Measurements from ENCODE around the gene PSMF1.

The PSMF1 gene

GRCh38 chr20:1122388-1123315, 4.2 kb downstream of the PSMF1 start:
- peaks cover 4% of the 10 kb centered on the region for H3K4me1 ChIP-seq (ENCODE audit: control insufficient read depth, insufficient read depth, low read length)
- WGBS (ENCODE audit: insufficient coverage, insufficient read length): no CpG with 5 or more reads among the region's 12 CpGs
- H3K4me3 ChIP-seq (ENCODE audit: low read length): no peak overlapping the region
- H3K27ac ChIP-seq (ENCODE audit: low read length): no peak overlapping the region
- H3K36me3 ChIP-seq (ENCODE audit: control insufficient read depth, insufficient read depth, low read length): peaks cover 10% of the 10 kb centered on the region; the same call in 1 of the 2 replicates
- H3K9me3 ChIP-seq (ENCODE audit: control insufficient read depth, insufficient read depth, low read length): no peaks in the 10 kb centered on the region
- H3K27me3 ChIP-seq (ENCODE audit: control insufficient read depth, insufficient read depth, low read length): no peaks in the 10 kb centered on the region
- no peak for DNase-seq (ENCODE audit: low read depth, low spot score)

- no peaks in the 10 kb centered on the region for H3K9me3 ChIP-seq (ENCODE audit: control insufficient read depth, insufficient read depth, low read length)
- peaks cover 10% of the 10 kb centered on the region; the same call in 1 of the 2 replicates for H3K36me3 ChIP-seq (ENCODE audit: control insufficient read depth, insufficient read depth, low read length)
- no peak overlapping the region for H3K27ac ChIP-seq (ENCODE audit: low read length)
- H3K4me1 ChIP-seq (ENCODE audit: control insufficient read depth, insufficient read depth, low read length): peaks cover 4% of the 10 kb centered on the region
- DNase-seq (ENCODE audit: low read depth, low spot score): no peak
- no peaks in the 10 kb centered on the region for H3K27me3 ChIP-seq (ENCODE audit: control insufficient read depth, insufficient read depth, low read length)
- no CpG with 5 or more reads among the region's 3 CpGs for WGBS (ENCODE audit: insufficient coverage, insufficient read length)
- H3K4me3 ChIP-seq (ENCODE audit: low read length): no peak overlapping the region
These were observed 5.3 kb downstream of the PSMF1 start for GRCh38 chr20:1123666-1124065.

- Histone ChIP-seq H3K36me3 (ENCODE audit: control insufficient read depth, insufficient read depth, low read length) (peaks cover 11% of the 10 kb centered on the region; the same call in 1 of the 2 replicates), H3K27me3 (ENCODE audit: control insufficient read depth, insufficient read depth, low read length) (no peaks in the 10 kb centered on the region), H3K9me3 (ENCODE audit: control insufficient read depth, insufficient read depth, low read length) (no peaks in the 10 kb centered on the region), H3K4me3 (ENCODE audit: low read length) (no peak overlapping the region), H3K27ac (ENCODE audit: low read length) (no peak overlapping the region), H3K4me1 (ENCODE audit: control insufficient read depth, insufficient read depth, low read length) (peaks cover 3% of the 10 kb centered on the region)
- no CpG with 5 or more reads among the region's 3 CpGs for WGBS (ENCODE audit: insufficient coverage, insufficient read length)
- no peak for DNase-seq (ENCODE audit: low read depth, low spot score)
These were observed 6.0 kb downstream of the PSMF1 start for GRCh38 chr20:1124421-1124820.

- WGBS (ENCODE audit: insufficient coverage, insufficient read length): no CpG with 5 or more reads among the region's 7 CpGs
These were observed 6.9 kb downstream of the PSMF1 start for GRCh38 chr20:1125277-1125676.

GRCh38 chr20:1127840-1128239, 9.4 kb downstream of the PSMF1 start:
- no CpG with 5 or more reads among the region's 1 CpG for WGBS (ENCODE audit: insufficient coverage, insufficient read length)
- no peaks in the 10 kb centered on the region for H3K27me3 ChIP-seq (ENCODE audit: control insufficient read depth, insufficient read depth, low read length)
- H3K4me3 ChIP-seq (ENCODE audit: low read length): no peak overlapping the region
- peaks cover 14% of the 10 kb centered on the region; the same call in 1 of the 2 replicates for H3K36me3 ChIP-seq (ENCODE audit: control insufficient read depth, insufficient read depth, low read length)
- H3K9me3 ChIP-seq (ENCODE audit: control insufficient read depth, insufficient read depth, low read length): no peaks in the 10 kb centered on the region
- no peaks in the 10 kb centered on the region for H3K4me1 ChIP-seq (ENCODE audit: control insufficient read depth, insufficient read depth, low read length)
- DNase-seq (ENCODE audit: low read depth, low spot score): no peak
- H3K27ac ChIP-seq (ENCODE audit: low read length): no peak overlapping the region

More at GRCh38 chr20:1125277-1125676, 6.9 kb downstream of the PSMF1 start:
- Histone ChIP-seq H3K4me1 (ENCODE audit: control insufficient read depth, insufficient read depth, low read length) (no peaks in the 10 kb centered on the region), H3K9me3 (ENCODE audit: control insufficient read depth, insufficient read depth, low read length) (no peaks in the 10 kb centered on the region), H3K4me3 (ENCODE audit: low read length) (no peak overlapping the region), H3K27me3 (ENCODE audit: control insufficient read depth, insufficient read depth, low read length) (no peaks in the 10 kb centered on the region), H3K36me3 (ENCODE audit: control insufficient read depth, insufficient read depth, low read length) (peaks cover 14% of the 10 kb centered on the region; the same call in 1 of the 2 replicates), H3K27ac (ENCODE audit: low read length) (no peak overlapping the region)
- DNase-seq (ENCODE audit: low read depth, low spot score): no peak

GRCh38 chr20:1130058-1130694, 11.8 kb downstream of the PSMF1 start:
- no peak overlapping the region for H3K4me3 ChIP-seq (ENCODE audit: low read length)
- no peak overlapping the region for H3K27ac ChIP-seq (ENCODE audit: low read length)
- H3K27me3 ChIP-seq (ENCODE audit: control insufficient read depth, insufficient read depth, low read length): no peaks in the 10 kb centered on the region
- peaks cover 22% of the 10 kb centered on the region for H3K36me3 ChIP-seq (ENCODE audit: control insufficient read depth, insufficient read depth, low read length)
- no CpG with 5 or more reads among the region's 4 CpGs for WGBS (ENCODE audit: insufficient coverage, insufficient read length)
- H3K9me3 ChIP-seq (ENCODE audit: control insufficient read depth, insufficient read depth, low read length): no peaks in the 10 kb centered on the region
- no peak for DNase-seq (ENCODE audit: low read depth, low spot score)
- no peaks in the 10 kb centered on the region for H3K4me1 ChIP-seq (ENCODE audit: control insufficient read depth, insufficient read depth, low read length)

- no CpG with 5 or more reads among the region's 5 CpGs for WGBS (ENCODE audit: insufficient coverage, insufficient read length)
- Histone ChIP-seq H3K9me3 (ENCODE audit: control insufficient read depth, insufficient read depth, low read length) (no peaks in the 10 kb centered on the region), H3K4me3 (ENCODE audit: low read length) (no peak overlapping the region), H3K4me1 (ENCODE audit: control insufficient read depth, insufficient read depth, low read length) (no peaks in the 10 kb centered on the region), H3K27ac (ENCODE audit: low read length) (no peak overlapping the region), H3K27me3 (ENCODE audit: control insufficient read depth, insufficient read depth, low read length) (no peaks in the 10 kb centered on the region), H3K36me3 (ENCODE audit: control insufficient read depth, insufficient read depth, low read length) (peaks cover 23% of the 10 kb centered on the region)
- no peak for DNase-seq (ENCODE audit: low read depth, low spot score)
These were observed 12.4 kb downstream of the PSMF1 start for GRCh38 chr20:1130847-1131246.

GRCh38 chr20:1131354-1131753, 13.0 kb downstream of the PSMF1 start:
- Histone ChIP-seq H3K27me3 (ENCODE audit: control insufficient read depth, insufficient read depth, low read length) (no peaks in the 10 kb centered on the region), H3K9me3 (ENCODE audit: control insufficient read depth, insufficient read depth, low read length) (no peaks in the 10 kb centered on the region), H3K4me3 (ENCODE audit: low read length) (no peak overlapping the region), H3K36me3 (ENCODE audit: control insufficient read depth, insufficient read depth, low read length) (peaks cover 20% of the 10 kb centered on the region), H3K27ac (ENCODE audit: low read length) (no peak overlapping the region), H3K4me1 (ENCODE audit: control insufficient read depth, insufficient read depth, low read length) (no peaks in the 10 kb centered on the region)
- WGBS (ENCODE audit: insufficient coverage, insufficient read length): no CpG with 5 or more reads among the region's 3 CpGs
- no peak for DNase-seq (ENCODE audit: low read depth, low spot score)

- no CpG with 5 or more reads among the region's 2 CpGs for whole genome bisulfite sequencing (ENCODE audit: insufficient coverage, insufficient read length)
- Histone ChIP-seq H3K4me1 (ENCODE audit: control insufficient read depth, insufficient read depth, low read length) (no peaks in the 10 kb centered on the region), H3K27me3 (ENCODE audit: control insufficient read depth, insufficient read depth, low read length) (no peaks in the 10 kb centered on the region), H3K27ac (ENCODE audit: low read length) (no peak overlapping the region), H3K36me3 (ENCODE audit: control insufficient read depth, insufficient read depth, low read length) (peaks cover 19% of the 10 kb centered on the region), H3K9me3 (ENCODE audit: control insufficient read depth, insufficient read depth, low read length) (no peaks in the 10 kb centered on the region), H3K4me3 (ENCODE audit: low read length) (no peak overlapping the region)
- no peak for DNase-seq (ENCODE audit: low read depth, low spot score)
These were observed 16.0 kb downstream of the PSMF1 start for GRCh38 chr20:1134355-1134754.

GRCh38 chr20:1134836-1135235, 16.4 kb downstream of the PSMF1 start:
- Histone ChIP-seq H3K36me3 (ENCODE audit: control insufficient read depth, insufficient read depth, low read length) (peaks cover 15% of the 10 kb centered on the region), H3K4me3 (ENCODE audit: low read length) (no peak overlapping the region), H3K27me3 (ENCODE audit: control insufficient read depth, insufficient read depth, low read length) (no peaks in the 10 kb centered on the region), H3K27ac (ENCODE audit: low read length) (no peak overlapping the region), H3K9me3 (ENCODE audit: control insufficient read depth, insufficient read depth, low read length) (no peaks in the 10 kb centered on the region), H3K4me1 (ENCODE audit: control insufficient read depth, insufficient read depth, low read length) (no peaks in the 10 kb centered on the region)
- WGBS (ENCODE audit: insufficient coverage, insufficient read length): no CpG with 5 or more reads among the region's 12 CpGs
- no peak for DNase-seq (ENCODE audit: low read depth, low spot score)
